Cardiac muscle cell (in vitro differentiated cells and primary cell): Measurements from ENCODE around the gene KLHL2. TPM values are rescaled to one million over a fixed set of nuclear protein-coding genes. Genes with fewer than 3 reads are reported as not detected.
"Not testable (repeated sequence)": the region's sequence is repeated elsewhere in the genome, so short reads cannot be mapped to it uniquely, and the experiment has no call there.

Experiments used
- DNase-seq, 2 donors: peaks; one replicate each; pipeline versions ENCODE4 v3.0.0 to v3.0.0-alpha.2; 2010 to 2017; ENCODE audit warnings: low read depth in 1 of 2, low spot score in 1 of 2
- H3K27ac ChIP-seq: fragments of 200-600 bp; sonication (generic); 2 replicates; pipeline ENCODE4 v1.5.1; 2016
- H3K27me3 ChIP-seq: fragments of 200-600 bp; sonication (generic); 2 replicates; pipeline ENCODE4 v1.6.0; 2016; ENCODE audit warnings: control low read depth
- H3K36me3 ChIP-seq: fragments of 200-600 bp; sonication (generic); 2 replicates; pipeline ENCODE4 v1.5.1; 2016; ENCODE audit warnings: control low read depth
- H3K4me1 ChIP-seq: fragments of 200-600 bp; sonication (generic); 2 replicates; pipeline ENCODE4 v1.8.1; 2017; ENCODE audit warnings: low read depth, mild to moderate bottlenecking, mixed run types
- H3K4me3 ChIP-seq: fragments of 200-600 bp; sonication (generic); 2 replicates; pipeline ENCODE4 v1.5.1; 2016; ENCODE audit warnings: mild to moderate bottlenecking
- H3K9me3 ChIP-seq: fragments of 200-600 bp; sonication (generic); 2 replicates; pipeline ENCODE4 v1.5.1; 2017; ENCODE audit warnings: low read depth, mild to moderate bottlenecking, control low read depth
- polyA plus RNA-seq: library from polyadenylated mRNA; unstranded; fragments of >200 nt; fragmentation: Nextera tagmentation; extraction: Ambion mirVana; gene quantifications from 2 replicates; pipeline ENCODE4 v1.2.1, GENCODE V29; 2016
- total RNA-seq: library from RNA; depleted of rRNA; stranded (reverse); fragments of >200 nt; gene quantifications from 2 replicates; pipeline ENCODE4 v1.2.3, GENCODE V29; 2016
- TF ChIP-seq, protein P1 (sequence below): IDR thresholded peaks from 2 replicates; pipeline ENCODE4 v1.5.1; 2012; ENCODE audit warnings: low read depth, mild to moderate bottlenecking, low read length

KLHL2 gene, protein sequence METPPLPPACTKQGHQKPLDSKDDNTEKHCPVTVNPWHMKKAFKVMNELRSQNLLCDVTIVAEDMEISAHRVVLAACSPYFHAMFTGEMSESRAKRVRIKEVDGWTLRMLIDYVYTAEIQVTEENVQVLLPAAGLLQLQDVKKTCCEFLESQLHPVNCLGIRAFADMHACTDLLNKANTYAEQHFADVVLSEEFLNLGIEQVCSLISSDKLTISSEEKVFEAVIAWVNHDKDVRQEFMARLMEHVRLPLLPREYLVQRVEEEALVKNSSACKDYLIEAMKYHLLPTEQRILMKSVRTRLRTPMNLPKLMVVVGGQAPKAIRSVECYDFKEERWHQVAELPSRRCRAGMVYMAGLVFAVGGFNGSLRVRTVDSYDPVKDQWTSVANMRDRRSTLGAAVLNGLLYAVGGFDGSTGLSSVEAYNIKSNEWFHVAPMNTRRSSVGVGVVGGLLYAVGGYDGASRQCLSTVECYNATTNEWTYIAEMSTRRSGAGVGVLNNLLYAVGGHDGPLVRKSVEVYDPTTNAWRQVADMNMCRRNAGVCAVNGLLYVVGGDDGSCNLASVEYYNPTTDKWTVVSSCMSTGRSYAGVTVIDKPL
- 35.3 and 39.7 TPM in 2 replicates for total RNA-seq
- 39.8 and 46.3 TPM in 2 replicates for polyA plus RNA-seq

DNA sequence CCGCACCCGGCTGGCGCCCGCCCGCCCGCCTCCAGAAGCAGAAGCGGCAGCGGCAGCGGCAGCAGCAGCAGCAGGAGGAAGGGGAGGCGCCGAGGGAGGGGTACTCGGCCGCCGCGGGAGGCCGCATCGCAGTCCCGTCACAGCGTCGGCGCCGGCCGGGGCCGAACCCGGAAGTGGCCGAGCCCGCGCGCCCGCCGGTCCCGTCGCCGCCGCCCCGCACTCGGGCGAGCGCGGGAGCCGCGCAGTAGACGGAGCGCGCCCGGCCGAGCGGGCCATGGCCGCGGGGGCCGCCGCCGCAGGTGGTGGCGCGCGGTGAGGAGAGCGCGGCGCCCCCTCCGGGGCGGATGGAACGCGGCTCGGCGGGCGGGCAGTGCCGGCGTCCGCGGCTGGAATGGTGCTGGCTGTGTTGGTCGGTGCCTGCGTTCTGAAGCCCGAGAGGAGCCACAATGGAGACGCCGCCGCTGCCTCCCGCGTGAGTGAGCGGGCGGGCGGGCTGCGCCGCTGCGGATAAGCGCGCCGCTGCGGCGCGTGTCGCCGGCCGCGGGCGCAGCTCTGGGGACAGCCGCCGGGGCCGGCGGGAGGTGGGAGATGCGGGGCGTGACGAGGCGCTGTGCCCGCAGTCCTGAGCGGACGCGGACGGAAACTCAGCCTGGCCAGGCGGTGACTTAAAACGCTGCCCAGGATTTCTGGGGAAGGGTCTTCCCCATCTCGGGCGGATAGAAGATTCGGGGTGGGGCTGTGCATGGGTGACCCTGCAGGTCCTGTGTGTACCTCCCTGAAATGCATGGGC, at the start of gene KLHL2:
KLHL2 (plus strand) TSS at position 131 of the 790 bp plus-strand sequence; CDS start at position 447, 316 bp downstream.
- Histone ChIP-seq H3K27ac (peak within 1 kb of the TSS; percentile 77), H3K36me3 (no peaks in the 10 kb centered on the region), H3K27me3 (no peaks in the 10 kb centered on the region), H3K4me3 (peak within 1 kb of the TSS; percentile 97), H3K9me3 (no peaks in the 10 kb centered on the region), H3K4me1 (peaks cover 15% of the 10 kb centered on the region)
- TF ChIP-seq, protein P1, sequence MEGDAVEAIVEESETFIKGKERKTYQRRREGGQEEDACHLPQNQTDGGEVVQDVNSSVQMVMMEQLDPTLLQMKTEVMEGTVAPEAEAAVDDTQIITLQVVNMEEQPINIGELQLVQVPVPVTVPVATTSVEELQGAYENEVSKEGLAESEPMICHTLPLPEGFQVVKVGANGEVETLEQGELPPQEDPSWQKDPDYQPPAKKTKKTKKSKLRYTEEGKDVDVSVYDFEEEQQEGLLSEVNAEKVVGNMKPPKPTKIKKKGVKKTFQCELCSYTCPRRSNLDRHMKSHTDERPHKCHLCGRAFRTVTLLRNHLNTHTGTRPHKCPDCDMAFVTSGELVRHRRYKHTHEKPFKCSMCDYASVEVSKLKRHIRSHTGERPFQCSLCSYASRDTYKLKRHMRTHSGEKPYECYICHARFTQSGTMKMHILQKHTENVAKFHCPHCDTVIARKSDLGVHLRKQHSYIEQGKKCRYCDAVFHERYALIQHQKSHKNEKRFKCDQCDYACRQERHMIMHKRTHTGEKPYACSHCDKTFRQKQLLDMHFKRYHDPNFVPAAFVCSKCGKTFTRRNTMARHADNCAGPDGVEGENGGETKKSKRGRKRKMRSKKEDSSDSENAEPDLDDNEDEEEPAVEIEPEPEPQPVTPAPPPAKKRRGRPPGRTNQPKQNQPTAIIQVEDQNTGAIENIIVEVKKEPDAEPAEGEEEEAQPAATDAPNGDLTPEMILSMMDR: no peak
- peak; percentile 84 to 89 for DNase-seq

DNA sequence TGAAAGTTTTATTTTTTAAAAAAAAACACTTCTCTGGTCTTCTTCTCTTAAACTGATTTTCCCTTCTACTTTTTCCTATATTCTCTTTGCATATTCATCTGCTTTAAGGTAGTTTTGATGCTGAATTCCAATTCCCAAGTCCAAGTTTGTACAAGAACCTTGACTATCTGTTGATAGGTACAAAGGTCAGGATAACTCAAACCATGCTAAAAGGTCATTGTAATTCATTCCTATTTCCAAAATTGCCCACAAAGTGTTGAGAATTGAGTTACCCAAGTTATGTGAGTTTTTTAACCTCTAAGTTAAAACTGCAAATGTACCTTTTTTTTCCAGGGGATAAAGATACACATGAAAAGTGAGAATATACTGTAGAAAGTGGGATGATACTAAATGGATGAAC, 48.6 kb upstream of the KLHL2 start:
- H3K4me3 ChIP-seq: no peak overlapping the region
- H3K36me3 ChIP-seq: no peaks in the 10 kb centered on the region
- no peaks in the 10 kb centered on the region for H3K27me3 ChIP-seq
- H3K4me1 ChIP-seq: no peaks in the 10 kb centered on the region
- TF ChIP-seq, protein P1: no peak
- H3K9me3 ChIP-seq: no peaks in the 10 kb centered on the region
- DNase-seq: no peak
- H3K27ac ChIP-seq: no peak overlapping the region

DNA sequence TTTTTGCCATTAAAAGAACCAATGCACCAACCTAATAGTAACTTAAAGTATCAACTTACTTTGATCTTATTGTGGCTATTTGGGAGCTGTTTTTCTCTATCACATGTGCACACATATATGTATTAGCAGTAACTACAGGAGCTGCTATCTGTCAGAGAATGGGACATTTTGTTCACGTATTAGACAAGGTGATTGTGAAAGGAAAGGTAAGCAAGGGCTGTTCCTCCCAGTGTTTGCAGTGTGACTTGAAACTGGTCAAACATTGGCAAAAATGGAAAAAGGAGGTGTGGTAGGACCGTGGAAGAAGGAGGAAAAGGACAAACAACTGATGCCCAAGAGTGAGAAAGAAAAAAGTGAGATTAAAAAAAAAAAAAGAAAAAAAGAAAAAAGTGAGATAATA, 43.1 kb upstream of the KLHL2 start:
- TF ChIP-seq, protein P1: no peak
- DNase-seq: no peak

DNA sequence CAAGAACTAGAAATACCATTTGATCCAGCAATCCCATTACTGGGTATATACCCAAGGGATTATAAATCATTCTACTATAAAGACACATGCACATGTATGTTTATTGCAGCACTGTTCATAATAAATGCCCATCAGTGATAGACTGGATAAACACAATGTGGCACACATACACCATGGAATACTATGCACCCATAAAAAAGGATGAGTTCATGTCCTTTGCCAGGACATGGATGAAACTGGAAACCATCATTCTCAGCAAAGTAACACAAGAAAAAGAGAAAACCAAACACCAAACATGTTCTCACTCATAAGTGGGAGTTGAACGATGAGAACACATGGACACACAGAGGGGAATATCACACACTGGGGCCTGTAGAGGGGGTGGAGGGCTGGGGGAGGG, 40.5 kb upstream of the KLHL2 start:
- H3K4me1 ChIP-seq, DNase-seq, H3K27ac ChIP-seq, H3K36me3 ChIP-seq, H3K4me3 ChIP-seq, H3K27me3 ChIP-seq, H3K9me3 ChIP-seq: not testable (repeated sequence)

More for the DNA sequence above, 43.1 kb upstream of the KLHL2 start:
- no peak overlapping the region for H3K27ac ChIP-seq
- H3K36me3 ChIP-seq: no peaks in the 10 kb centered on the region
- H3K27me3 ChIP-seq: no peaks in the 10 kb centered on the region
- H3K9me3 ChIP-seq: no peaks in the 10 kb centered on the region
- no peaks in the 10 kb centered on the region for H3K4me1 ChIP-seq
- no peak overlapping the region for H3K4me3 ChIP-seq

DNA sequence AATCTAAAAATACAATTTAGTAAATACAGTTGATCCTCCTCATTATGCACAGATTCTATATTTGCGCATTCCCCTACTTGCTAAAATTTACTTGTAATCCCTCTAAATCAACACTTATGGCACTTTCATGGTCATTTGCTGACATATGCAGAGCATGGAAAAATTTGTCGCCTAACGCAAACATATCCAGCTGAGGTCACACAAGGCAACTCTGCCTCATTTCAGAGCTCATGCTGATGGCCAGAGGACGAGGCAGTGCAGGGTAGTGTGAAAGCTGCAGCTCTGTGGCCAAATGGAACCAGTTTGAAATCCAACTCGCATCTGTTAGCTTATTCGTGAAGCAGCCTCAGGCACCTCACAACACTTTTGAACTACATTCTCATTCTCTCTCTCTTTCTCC, 39.7 kb upstream of the KLHL2 start:
- Histone ChIP-seq H3K27me3 (no peaks in the 10 kb centered on the region), H3K4me1 (no peaks in the 10 kb centered on the region), H3K36me3 (no peaks in the 10 kb centered on the region), H3K27ac (no peak overlapping the region), H3K9me3 (no peaks in the 10 kb centered on the region), H3K4me3 (no peak overlapping the region)
- TF ChIP-seq, protein P1: no peak
- DNase-seq: no peak
